ENCODE results near the gene VIPAS39.

The VIPAS39 gene

GRCh38 chr14:77485256-77485655 is 27.9 kb upstream of the VIPAS39 start:
- Mint-ChIP-seq H3K27ac (no peak overlapping the region), H3K4me3 (no peak overlapping the region), H3K4me1 (ENCODE audit: low read depth) (no peaks in the 10 kb centered on the region), H3K9me3 (no peaks in the 10 kb centered on the region), H3K27me3 (ENCODE audit: low read depth) (no peaks in the 10 kb centered on the region), H3K36me3 (ENCODE audit: low read depth) (no peaks in the 10 kb centered on the region)
- DNase-seq (ENCODE audit: low spot score), result no peak

- no peak overlapping the region for H3K4me3 Mint-ChIP-seq
- H3K27me3 Mint-ChIP-seq (ENCODE audit: low read depth), result no peaks in the 10 kb centered on the region
- no peaks in the 10 kb centered on the region for H3K9me3 Mint-ChIP-seq
- no peak overlapping the region for H3K27ac Mint-ChIP-seq
- H3K36me3 Mint-ChIP-seq (ENCODE audit: low read depth), result no peaks in the 10 kb centered on the region
- no peaks in the 10 kb centered on the region for H3K4me1 Mint-ChIP-seq (ENCODE audit: low read depth)
- no peak for DNase-seq (ENCODE audit: low spot score)
Observed at GRCh38 chr14:77482422-77482821, 25.0 kb upstream of the VIPAS39 start.

GRCh38 chr14:77478796-77479195 is 21.4 kb upstream of the VIPAS39 start:
- H3K27ac Mint-ChIP-seq, result no peak overlapping the region
- no peak for DNase-seq (ENCODE audit: low spot score)
- H3K9me3 Mint-ChIP-seq, result no peaks in the 10 kb centered on the region
- no peaks in the 10 kb centered on the region for H3K27me3 Mint-ChIP-seq (ENCODE audit: low read depth)
- H3K4me1 Mint-ChIP-seq (ENCODE audit: low read depth), result no peaks in the 10 kb centered on the region
- no peak overlapping the region for H3K4me3 Mint-ChIP-seq
- no peaks in the 10 kb centered on the region for H3K36me3 Mint-ChIP-seq (ENCODE audit: low read depth)

- no peaks in the 10 kb centered on the region for H3K27me3 Mint-ChIP-seq (ENCODE audit: low read depth)
- DNase-seq (ENCODE audit: low spot score), result no peak
Observed at GRCh38 chr14:77478029-77478428, 20.6 kb upstream of the VIPAS39 start.

GRCh38 chr14:77475432-77476115 is 18.2 kb upstream of the VIPAS39 start:
- Mint-ChIP-seq H3K4me1 (ENCODE audit: low read depth) (no peaks in the 10 kb centered on the region), H3K36me3 (ENCODE audit: low read depth) (no peaks in the 10 kb centered on the region), H3K27ac (no peak overlapping the region), H3K4me3 (no peak overlapping the region), H3K27me3 (ENCODE audit: low read depth) (no peaks in the 10 kb centered on the region), H3K9me3 (no peaks in the 10 kb centered on the region)
- DNase-seq (ENCODE audit: low spot score), result no peak

More at GRCh38 chr14:77478029-77478428, 20.6 kb upstream of the VIPAS39 start:
- Mint-ChIP-seq H3K4me1 (ENCODE audit: low read depth) (no peaks in the 10 kb centered on the region), H3K4me3 (no peak overlapping the region), H3K9me3 (no peaks in the 10 kb centered on the region), H3K27ac (no peak overlapping the region), H3K36me3 (ENCODE audit: low read depth) (no peaks in the 10 kb centered on the region)

- H3K9me3 Mint-ChIP-seq, result no peaks in the 10 kb centered on the region
- H3K4me1 Mint-ChIP-seq (ENCODE audit: low read depth), result no peaks in the 10 kb centered on the region
- H3K27ac Mint-ChIP-seq, result no peak overlapping the region
- no peak overlapping the region for H3K4me3 Mint-ChIP-seq
- H3K27me3 Mint-ChIP-seq (ENCODE audit: low read depth), result no peaks in the 10 kb centered on the region
- peaks cover 1% of the 10 kb centered on the region for H3K36me3 Mint-ChIP-seq (ENCODE audit: low read depth)
- no peak for DNase-seq (ENCODE audit: low spot score)
Observed at GRCh38 chr14:77474479-77475177, 17.2 kb upstream of the VIPAS39 start.

GRCh38 chr14:77473921-77474320 is 16.5 kb upstream of the VIPAS39 start:
- DNase-seq (ENCODE audit: low spot score), result no peak

GRCh38 chr14:77470224-77470870 is 12.9 kb upstream of the VIPAS39 start:
- no peaks in the 10 kb centered on the region for H3K9me3 Mint-ChIP-seq
- no peak overlapping the region for H3K27ac Mint-ChIP-seq
- no peak overlapping the region for H3K4me3 Mint-ChIP-seq
- no peaks in the 10 kb centered on the region for H3K4me1 Mint-ChIP-seq (ENCODE audit: low read depth)
- no peaks in the 10 kb centered on the region for H3K27me3 Mint-ChIP-seq (ENCODE audit: low read depth)
- DNase-seq (ENCODE audit: low spot score), result no peak
- H3K36me3 Mint-ChIP-seq (ENCODE audit: low read depth), result peaks cover 28% of the 10 kb centered on the region

More at GRCh38 chr14:77473921-77474320, 16.5 kb upstream of the VIPAS39 start:
- Mint-ChIP-seq H3K36me3 (ENCODE audit: low read depth) (peaks cover 8% of the 10 kb centered on the region), H3K9me3 (no peaks in the 10 kb centered on the region), H3K27me3 (ENCODE audit: low read depth) (no peaks in the 10 kb centered on the region), H3K4me3 (no peak overlapping the region), H3K27ac (no peak overlapping the region), H3K4me1 (ENCODE audit: low read depth) (no peaks in the 10 kb centered on the region)

GRCh38 chr14:77469539-77469938 is 12.1 kb upstream of the VIPAS39 start:
- no peaks in the 10 kb centered on the region for H3K4me1 Mint-ChIP-seq (ENCODE audit: low read depth)
- no peaks in the 10 kb centered on the region for H3K9me3 Mint-ChIP-seq
- H3K27ac Mint-ChIP-seq, result no peak overlapping the region
- peaks cover 36% of the 10 kb centered on the region for H3K36me3 Mint-ChIP-seq (ENCODE audit: low read depth)
- no peak overlapping the region for H3K4me3 Mint-ChIP-seq
- DNase-seq (ENCODE audit: low spot score), result no peak
- no peaks in the 10 kb centered on the region for H3K27me3 Mint-ChIP-seq (ENCODE audit: low read depth)

- no peak overlapping the region for H3K27ac Mint-ChIP-seq
- H3K36me3 Mint-ChIP-seq (ENCODE audit: low read depth), result peaks cover 39% of the 10 kb centered on the region
- no peaks in the 10 kb centered on the region for H3K4me1 Mint-ChIP-seq (ENCODE audit: low read depth)
- DNase-seq (ENCODE audit: low spot score), result no peak
- no peak overlapping the region for H3K4me3 Mint-ChIP-seq
- no peaks in the 10 kb centered on the region for H3K27me3 Mint-ChIP-seq (ENCODE audit: low read depth)
- H3K9me3 Mint-ChIP-seq, result no peaks in the 10 kb centered on the region
Observed at GRCh38 chr14:77469067-77469505, 11.7 kb upstream of the VIPAS39 start.

- H3K9me3 Mint-ChIP-seq, result no peaks in the 10 kb centered on the region
- H3K27ac Mint-ChIP-seq, result no peak overlapping the region
- H3K4me1 Mint-ChIP-seq (ENCODE audit: low read depth), result no peaks in the 10 kb centered on the region
- peaks cover 46% of the 10 kb centered on the region for H3K36me3 Mint-ChIP-seq (ENCODE audit: low read depth)
- no peaks in the 10 kb centered on the region for H3K27me3 Mint-ChIP-seq (ENCODE audit: low read depth)
- H3K4me3 Mint-ChIP-seq, result no peak overlapping the region
- DNase-seq (ENCODE audit: low spot score), result no peak
Observed at GRCh38 chr14:77467801-77468200, 10.4 kb upstream of the VIPAS39 start.

- Mint-ChIP-seq H3K9me3 (no peaks in the 10 kb centered on the region), H3K27me3 (ENCODE audit: low read depth) (no peaks in the 10 kb centered on the region), H3K36me3 (ENCODE audit: low read depth) (peaks cover 39% of the 10 kb centered on the region), H3K4me3 (peak overlapping the region; percentile 97), H3K27ac (peak overlapping the region; percentile 97), H3K4me1 (ENCODE audit: low read depth) (peaks cover 24% of the 10 kb centered on the region)
- DNase-seq (ENCODE audit: low spot score), result peak; percentile 60
Observed at GRCh38 chr14:77459072-77459723, 1.8 kb upstream of the VIPAS39 start.

- Mint-ChIP-seq H3K27ac (peak overlapping the region; percentile 97), H3K9me3 (no peaks in the 10 kb centered on the region), H3K27me3 (ENCODE audit: low read depth) (no peaks in the 10 kb centered on the region), H3K4me1 (ENCODE audit: low read depth) (peaks cover 24% of the 10 kb centered on the region), H3K36me3 (ENCODE audit: low read depth) (peaks cover 34% of the 10 kb centered on the region), H3K4me3 (peak overlapping the region; percentile 97)
- DNase-seq (ENCODE audit: low spot score), result peak; percentile 50
Observed at GRCh38 chr14:77458249-77458950, 999 bp upstream of the VIPAS39 start.
